SK-N-SH (cell line): Measurements from ENCODE around the gene DUS3L. TPM values are rescaled to one million over a fixed set of nuclear protein-coding genes. Genes with fewer than 3 reads are reported as not detected.
A peak's percentile ranks its signal among the peaks of the same experiment; 100 is the strongest.

Experiments used
- CTCF ChIA-PET: fragments of 300-600, 350-600 bp; formaldehyde crosslinking; extraction: SDS; loops from one replicate; lab custom pipeline; 2021; lab: Yijun Ruan, JAX
- POLR2A ChIA-PET: fragments of 350-600 bp; sonication (Branson Sonifier 250); formaldehyde crosslinking; extraction: SDS; loops from one replicate; lab custom pipeline; 2020; ENCODE audit warnings: antibody characterized with exemption, inconsistent platforms; lab: Yijun Ruan, JAX
- DNase-seq: peaks from one replicate; pipeline ENCODE4 v3.0.0; 2012
- H2AFZ ChIP-seq: fragments of 200-600 bp; sonication (generic); 2 replicates; pipeline ENCODE4 v1.8.1; 2016; ENCODE audit warnings: antibody characterized with exemption, mild to moderate bottlenecking, low read depth
- H3F3A ChIP-seq: fragments of 200-600 bp; sonication (generic); replicated peaks from 2 replicates; pipeline ENCODE3; 2016; ENCODE audit warnings: antibody characterized with exemption, mild to moderate bottlenecking; ENCODE audit not compliant: insufficient read depth
- H3K27ac ChIP-seq, 2 experiments: fragments of 200-500 bp in 1 of 2; fragments of 200-600 bp in 1 of 2; sonication (Bioruptor generic) in 1 of 2; sonication (generic), shearing (Covaris generic) in 1 of 2; 2 replicates each; pipeline versions ENCODE4 v1.5.1 to v1.6.1; 2014 to 2016; ENCODE audit warnings: low read depth in 2 of 2, inconsistent platforms in 1 of 2, low read length in 1 of 2, mild to moderate bottlenecking in 1 of 2, mixed read lengths in 1 of 2
- H3K27me3 ChIP-seq: fragments of 200-600 bp; sonication (generic), shearing (Covaris generic); 2 replicates; pipeline ENCODE4 v1.6.1; 2016; ENCODE audit warnings: mixed run types; ENCODE audit not compliant: insufficient read depth
- H3K36me3 ChIP-seq, 2 experiments: fragments of 200-500 bp in 1 of 2; fragments of 200-600 bp in 1 of 2; sonication (Bioruptor generic) in 1 of 2; sonication (generic) in 1 of 2; replicated peaks in 1 of 2; 2 replicates each; pipeline versions ENCODE3 to v1.5.1; 2014 to 2016; ENCODE audit warnings: low read length in 1 of 2, mild to moderate bottlenecking in 1 of 2; ENCODE audit not compliant: insufficient read depth in 2 of 2, control insufficient read depth in 1 of 2
- H3K4me1 ChIP-seq, 2 experiments: fragments of 200-500 bp in 1 of 2; fragments of 200-600 bp in 1 of 2; sonication (Bioruptor generic) in 1 of 2; sonication (generic), shearing (Covaris generic) in 1 of 2; 2 replicates each; pipeline versions ENCODE4 v1.5.1 to v1.6.1; 2014 to 2016; ENCODE audit warnings: low read depth in 1 of 2, low read length in 1 of 2, mixed run types in 1 of 2; ENCODE audit not compliant: insufficient read depth in 2 of 2, control insufficient read depth in 1 of 2
- H3K4me2 ChIP-seq: fragments of 200-600 bp; sonication (generic), shearing (Covaris generic); 2 replicates; pipeline ENCODE4 v1.6.1; 2017; ENCODE audit warnings: mixed run types
- H3K4me3 ChIP-seq, 2 experiments: fragments of 200-500 bp in 1 of 2; fragments of 200-600 bp in 1 of 2; sonication (Bioruptor generic) in 1 of 2; sonication (generic), shearing (Covaris generic) in 1 of 2; 2 replicates each; pipeline versions ENCODE4 v1.5.1 to v1.8.1; 2014 to 2016; ENCODE audit warnings: low read depth in 2 of 2, inconsistent platforms in 1 of 2, low read length in 1 of 2, mild to moderate bottlenecking in 1 of 2, mixed read lengths in 1 of 2, moderate library complexity in 1 of 2
- H3K79me2 ChIP-seq: fragments of 200-600 bp; sonication (generic); 2 replicates; pipeline ENCODE4 v1.8.1; 2017; ENCODE audit warnings: mild to moderate bottlenecking; ENCODE audit not compliant: insufficient read depth
- H3K9ac ChIP-seq: fragments of 200-600 bp; sonication (generic); 2 replicates; pipeline ENCODE4 v1.6.1; 2017; ENCODE audit warnings: mixed run types
- H3K9me2 ChIP-seq: fragments of 200-600 bp; sonication (generic); 2 replicates; pipeline ENCODE4 v1.6.1; 2017; ENCODE audit warnings: mixed run types
- H3K9me3 ChIP-seq: fragments of 200-600 bp; sonication (generic); 2 replicates; pipeline ENCODE4 v1.6.1; 2017; ENCODE audit warnings: mixed run types, mild to moderate bottlenecking, moderate library complexity
- H4K20me1 ChIP-seq: fragments of 200-600 bp; sonication (generic); 2 replicates; pipeline ENCODE4 v1.6.1; 2017; ENCODE audit warnings: mild to moderate bottlenecking, mixed run types; ENCODE audit not compliant: insufficient read depth
- ELF1 ChIP-seq: IDR thresholded peaks from 2 replicates; pipeline ENCODE4 v1.4.0; 2012
- EZH2phosphoT487 ChIP-seq: fragments of 200-600 bp; sonication (generic); IDR thresholded peaks from 2 replicates; pipeline ENCODE4 v1.6.1; 2017; ENCODE audit warnings: low read depth, mixed run types, mild to moderate bottlenecking, antibody characterized with exemption, moderate library complexity, borderline replicate concordance
- FOXJ3 ChIP-seq: sonication (generic); formaldehyde crosslinking; IDR thresholded peaks from 2 replicates; pipeline ENCODE4 v1.5.1; 2020; ENCODE audit warnings: mild to moderate bottlenecking, missing genetic modification reagents
- FOXM1 ChIP-seq: IDR thresholded peaks from 2 replicates; pipeline ENCODE4 v1.4.0; 2012; ENCODE audit warnings: low read depth, mild to moderate bottlenecking
- JUND ChIP-seq: IDR thresholded peaks from 2 replicates; pipeline ENCODE4 v1.4.0; 2012
- MEF2A ChIP-seq: IDR thresholded peaks from 2 replicates; pipeline ENCODE4 v1.4.0; 2012; ENCODE audit warnings: low read depth, borderline replicate concordance
- MXI1 ChIP-seq: IDR thresholded peaks from 2 replicates; pipeline ENCODE4 v1.6.1; 2012; ENCODE audit warnings: mild to moderate bottlenecking, low read depth, low read length, improper control_type of control experiment
- NRF1 ChIP-seq: IDR thresholded peaks from 2 replicates; pipeline ENCODE4 v1.6.1; 2012; ENCODE audit warnings: low read depth, mild to moderate bottlenecking, low read length
- RFX5 ChIP-seq: IDR thresholded peaks from 2 replicates; pipeline ENCODE4 v1.6.1; 2012; ENCODE audit warnings: mild to moderate bottlenecking, improper control_type of control experiment, low read length
- SIN3A ChIP-seq: IDR thresholded peaks from 2 replicates; pipeline ENCODE4 v1.6.1; 2012; ENCODE audit warnings: low read depth, mild to moderate bottlenecking, low read length, moderate library complexity, borderline replicate concordance
- TAF1 ChIP-seq: IDR thresholded peaks from 2 replicates; pipeline ENCODE4 v1.6.1; 2012; ENCODE audit warnings: low read depth, mild to moderate bottlenecking, low read length, moderate library complexity, borderline replicate concordance
- TCF12 ChIP-seq: IDR thresholded peaks from 2 replicates; pipeline ENCODE4 v1.4.0; 2012
- USF2 ChIP-seq: fragments of 150-350 bp; IDR thresholded peaks from 2 replicates; pipeline ENCODE4 v1.6.1; 2017; ENCODE audit warnings: antibody characterized with exemption, low read length, low read depth, borderline replicate concordance
- YY1 ChIP-seq: IDR thresholded peaks from 2 replicates; pipeline ENCODE4 v1.4.0; 2012; ENCODE audit warnings: low read depth, mild to moderate bottlenecking
- WGBS: methylation state at CpG from one replicate; pipeline ENCODE4 v1.1.6; 2017; ENCODE audit warnings: low lambda C conversion rate; 5-methylcytosine and 5-hydroxymethylcytosine counted together
- polyA plus RNA-seq, 3 experiments: library from polyadenylated mRNA; depleted of rRNA; stranded (reverse); fragments of >200 nt; gene quantifications; 2 replicates each; pipeline ENCODE4 v1.2.3, GENCODE V29; 2012

Gene DUS3L
- polyA plus RNA-seq, 1 of the 3 experiments (the other 2 are of a cell fraction): 44.0 TPM

- TF ChIP-seq TAF1 (peak; percentile 75; the same call in 1 of the 2 replicates), NRF1 (peak; percentile 90), YY1 (peak; percentile 60; the same call in 1 of the 2 replicates), MEF2A (no peak), JUND (no peak), MXI1 (peak; percentile 99), USF2 (peak; percentile 70; the same call in 1 of the 2 replicates), ELF1 (peak; percentile 67; the same call in 1 of the 2 replicates), EZH2phosphoT487 (no peak), RFX5 (peak; percentile 72), SIN3A (peak; percentile 80)
Observed at GRCh38 chr19:5790559-5791520, at the start of gene DUS3L (continued).

- H3K9me2 ChIP-seq: no peaks in the 10 kb centered on the region
- CTCF ChIA-PET: interaction anchor here (1.6 to 1.7 kb wide), 2 partner anchors 12 to 35 kb away, joined by 7 to 8 read pairs; no protein-coding TSS in a partner anchor
- H3K27ac ChIP-seq: no peak within 1 kb of the TSS
- H3F3A ChIP-seq: no peaks in the 10 kb centered on the region
- TF ChIP-seq FOXM1 (no peak), FOXJ3 (CRISPR knock-in tag) (no peak), MXI1 (no peak), USF2 (no peak), TCF12 (no peak)
- TF ChIP-seq, all 33 proteins: peak for 0
- Histone ChIP-seq H3K4me1 (no peaks in the 10 kb centered on the region; a peak in 1 of 4 replicates), H2AFZ (no peak within 1 kb of the TSS), H3K79me2 (no peaks in the 10 kb centered on the region), H3K9me3 (no peaks in the 10 kb centered on the region), H4K20me1 (no peaks in the 10 kb centered on the region), H3K4me3 (no peak within 1 kb of the TSS), H3K4me2 (no peak within 1 kb of the TSS), H3K36me3 (no peaks in the 10 kb centered on the region), H3K27me3 (peaks cover 7% of the 10 kb centered on the region; the same call in 1 of the 2 replicates), H3K9ac (no peak within 1 kb of the TSS)
- WGBS: 82% methylated on average over 6 of the region's 9 CpGs
- POLR2A ChIA-PET: no interaction called here
- DNase-seq: peak; percentile 11
Observed at GRCh38 chr19:5839065-5840017, 48.4 kb upstream of the DUS3L start, which contains the start of gene FUT6. FUT6 (minus strand) TSS chr19:5839702; CDS start chr19:5832567, 7,135 bp downstream.
